ENCODE measurements around the gene OPCML.
"Not testable (repeated sequence)": the region's sequence is repeated elsewhere in the genome, so short reads cannot be mapped to it uniquely, and the experiment has no call there.

Gene OPCML

DNA sequence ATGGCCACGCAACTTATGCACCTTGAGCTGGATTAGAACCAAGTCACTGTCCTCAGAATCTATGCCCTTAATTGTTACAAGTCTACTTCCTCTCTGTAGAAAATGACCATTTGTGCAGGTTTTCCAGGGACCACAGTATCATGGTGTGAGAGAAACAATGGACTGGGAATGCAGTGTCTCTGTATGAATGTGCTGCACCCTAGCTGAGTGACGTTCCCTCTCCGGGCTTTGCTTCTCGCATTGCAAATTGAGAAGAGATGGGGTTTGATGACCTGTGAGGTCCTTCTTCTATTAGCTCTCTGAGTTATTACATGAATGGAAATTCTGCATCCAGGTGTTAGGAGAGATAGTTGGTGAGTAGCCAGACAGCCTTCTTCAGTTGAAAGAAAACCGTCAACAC lies 1109.6 kb downstream of the OPCML start:
- no peak for DNase-seq (ENCODE audit: low read depth)

DNA sequence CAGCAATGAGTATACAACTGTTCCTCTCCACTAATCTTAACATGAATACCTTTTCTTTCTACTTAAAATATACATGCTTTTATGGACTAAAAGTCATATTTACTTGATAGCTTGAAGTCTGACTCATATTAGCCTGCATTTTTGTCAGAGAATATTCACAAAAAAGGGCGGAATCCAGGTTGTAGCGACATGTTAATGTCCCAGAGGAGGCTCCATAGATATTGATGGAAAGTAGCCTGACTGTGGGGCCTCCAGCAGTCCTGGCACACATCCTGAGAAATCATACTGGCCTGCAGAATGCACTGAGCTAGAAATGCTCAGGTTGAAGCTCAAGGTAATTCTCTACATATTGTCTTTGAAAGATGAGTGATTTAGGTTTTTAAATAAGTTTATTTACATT lies 1110.7 kb downstream of the OPCML start:
- DNase-seq (ENCODE audit: low read depth), result no peak

- DNase-seq (ENCODE audit: low read depth), result no peak
Observed at GRCh38 chr11:132414451-132414850, 1117.8 kb downstream of the OPCML start.

GRCh38 chr11:132410383-132410782 lies 1121.9 kb downstream of the OPCML start:
- DNase-seq (ENCODE audit: low read depth), result no peak

DNA sequence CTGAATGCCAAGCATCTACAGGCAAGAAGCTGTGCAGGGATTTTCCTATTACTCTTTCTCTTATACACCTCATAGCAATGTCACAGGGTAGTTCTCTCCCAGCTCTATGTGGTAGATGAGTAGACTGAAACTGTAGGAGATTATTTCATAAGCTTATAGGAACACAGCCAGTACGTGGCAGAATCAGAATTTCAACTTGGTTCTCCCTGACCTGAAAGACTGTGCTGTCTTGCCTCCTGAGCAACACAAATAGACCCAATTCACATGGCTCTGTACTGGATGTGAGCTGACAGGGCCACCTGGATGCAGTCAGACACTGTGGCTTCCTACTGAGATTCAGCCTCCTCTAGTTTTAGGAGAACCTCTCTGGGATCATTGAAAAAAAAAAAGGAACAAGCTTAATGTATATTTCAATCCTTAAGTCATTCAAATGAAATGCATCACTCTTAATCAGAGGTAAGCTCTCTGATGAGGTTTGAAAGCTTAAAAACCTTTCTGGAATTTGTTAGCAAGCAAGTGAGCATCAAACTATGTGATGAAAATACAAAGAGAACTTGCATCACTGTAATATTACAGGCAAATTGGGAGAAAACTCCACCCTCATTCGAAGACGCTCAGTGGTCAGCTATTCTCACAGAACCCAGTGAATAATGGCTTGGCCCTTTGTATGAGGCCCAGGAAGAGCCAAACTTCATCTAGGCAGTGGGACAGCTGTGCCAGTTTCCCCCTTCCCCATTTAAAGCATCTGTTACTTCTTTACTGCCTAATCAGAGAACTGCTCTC lies 1122.5 kb downstream of the OPCML start:
- DNase-seq (ENCODE audit: low read depth), result no peak

GRCh38 chr11:132408877-132409276 lies 1123.4 kb downstream of the OPCML start:
- DNase-seq (ENCODE audit: low read depth), result no peak

DNA sequence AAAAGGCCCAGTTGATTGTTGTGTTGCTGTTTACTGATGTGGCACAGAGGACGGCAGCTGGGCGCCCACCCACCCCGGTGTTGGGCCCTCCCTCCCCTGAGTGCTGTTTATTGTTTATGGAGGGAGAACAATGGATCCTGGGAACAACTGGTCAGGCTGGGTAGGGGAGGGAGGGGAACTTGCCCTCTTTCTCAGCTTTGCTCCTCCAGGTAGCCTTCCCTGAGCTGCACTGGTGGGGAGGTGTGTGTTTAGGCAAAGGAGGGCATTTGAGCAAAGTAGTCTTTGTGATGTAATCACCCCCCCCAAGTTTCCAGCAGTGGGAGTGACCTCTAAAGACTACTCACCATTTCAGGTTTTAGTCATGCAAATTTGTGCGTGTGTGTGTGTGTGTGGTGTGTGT lies 1126.6 kb downstream of the OPCML start:
- DNase-seq (ENCODE audit: low read depth), result no peak

- DNase-seq (ENCODE audit: low read depth), result no peak
Observed at GRCh38 chr11:132402071-132402684, 1130.1 kb downstream of the OPCML start.

GRCh38 chr11:132396318-132396717 lies 1136.0 kb downstream of the OPCML start:
- no peak for DNase-seq (ENCODE audit: low read depth)

GRCh38 chr11:132395434-132395833 lies 1136.9 kb downstream of the OPCML start:
- no peak for DNase-seq (ENCODE audit: low read depth)

DNA sequence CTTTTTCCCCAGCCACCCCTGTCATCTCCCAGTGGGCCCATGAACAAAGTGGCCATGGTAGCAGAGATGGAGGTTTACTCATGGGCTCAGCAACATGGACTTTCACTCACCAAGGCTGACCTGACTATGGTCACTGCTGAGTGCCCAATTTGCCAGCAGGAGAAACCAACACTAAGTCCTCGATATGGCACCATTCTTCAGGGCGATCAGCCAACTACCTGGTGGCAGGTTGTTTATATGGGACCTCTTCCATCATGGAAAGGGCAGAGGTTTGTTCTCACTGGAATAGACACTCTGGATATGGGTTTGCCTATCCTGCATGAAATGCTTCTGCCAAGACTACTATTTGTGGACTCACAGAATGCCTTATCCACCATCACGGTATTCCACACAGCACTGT lies 1152.8 kb downstream of the OPCML start:
- no peak for DNase-seq (ENCODE audit: low read depth)

DNA sequence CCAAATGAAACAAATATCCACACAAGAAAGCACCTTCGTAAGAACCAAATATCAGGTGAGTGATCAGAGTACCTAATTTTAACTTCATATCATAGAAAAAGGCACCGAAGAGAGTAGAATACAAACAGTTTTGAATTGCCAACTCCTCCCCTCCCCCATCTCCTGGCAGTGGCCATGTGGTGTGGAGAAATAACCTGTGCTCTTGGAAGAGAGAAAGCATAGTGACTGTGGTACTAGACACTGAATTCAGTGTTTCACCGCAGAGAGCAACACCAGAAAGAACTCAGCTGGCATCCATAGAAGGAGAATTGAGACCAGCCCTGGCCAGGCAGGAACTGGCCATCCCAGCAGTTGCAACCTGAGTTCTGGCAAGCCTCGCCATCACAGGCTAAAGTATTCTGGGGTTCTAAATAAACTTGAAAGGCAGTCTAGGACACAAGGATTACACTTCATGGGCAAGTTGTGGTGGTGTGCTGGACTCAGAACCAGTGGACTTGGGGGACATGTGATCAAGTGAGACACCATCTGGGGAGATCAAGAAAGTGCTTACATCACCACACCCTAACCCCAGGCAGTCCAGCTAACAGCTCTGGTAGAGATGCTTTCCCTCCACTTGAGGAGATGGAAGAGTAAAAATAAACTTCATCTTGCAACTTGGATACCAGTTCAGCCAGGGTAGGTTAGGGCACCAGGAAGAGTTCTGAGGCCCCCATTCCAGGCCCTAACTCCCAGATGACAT lies 1158.7 kb downstream of the OPCML start:
- no peak for DNase-seq (ENCODE audit: low read depth)

DNA sequence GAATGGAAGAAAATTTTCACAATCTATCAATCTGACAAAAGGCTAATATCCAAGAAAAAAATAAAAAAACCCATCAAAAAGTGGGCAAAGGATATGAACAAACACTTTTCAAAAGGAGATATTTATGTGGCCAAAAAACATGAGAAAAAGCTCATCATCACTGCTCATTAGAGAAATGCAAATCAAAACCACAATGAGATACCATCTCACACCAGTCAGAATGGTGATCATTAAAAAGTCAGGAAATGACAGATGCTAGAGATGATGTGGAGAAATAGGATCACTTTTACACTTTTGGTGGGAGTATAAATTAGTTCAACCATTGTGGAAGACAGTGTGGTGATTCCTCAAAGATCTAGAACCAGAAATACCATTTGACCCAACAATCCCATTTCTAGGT lies 1162.2 kb downstream of the OPCML start:
- not testable (repeated sequence) for DNase-seq (ENCODE audit: low read depth)

DNA sequence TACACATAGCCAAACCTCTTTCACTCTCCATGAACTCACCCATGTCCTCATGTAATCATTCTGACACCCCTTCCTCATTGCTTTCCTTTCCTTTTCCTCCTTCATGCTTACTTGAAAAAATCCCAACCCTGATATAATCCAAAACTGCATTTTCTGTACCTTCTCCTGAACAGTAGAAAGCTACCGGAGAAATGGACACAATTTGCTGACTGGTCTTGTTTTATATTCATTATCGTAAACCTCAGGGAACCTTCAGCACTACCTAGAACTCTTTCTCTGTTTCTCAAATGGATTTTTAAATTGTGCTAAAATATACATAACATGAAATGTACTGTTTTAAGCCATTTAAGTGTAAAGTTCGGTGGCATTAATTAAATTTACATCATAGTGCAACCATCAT lies 1165.0 kb downstream of the OPCML start:
- no peak for DNase-seq (ENCODE audit: low read depth)

DNA sequence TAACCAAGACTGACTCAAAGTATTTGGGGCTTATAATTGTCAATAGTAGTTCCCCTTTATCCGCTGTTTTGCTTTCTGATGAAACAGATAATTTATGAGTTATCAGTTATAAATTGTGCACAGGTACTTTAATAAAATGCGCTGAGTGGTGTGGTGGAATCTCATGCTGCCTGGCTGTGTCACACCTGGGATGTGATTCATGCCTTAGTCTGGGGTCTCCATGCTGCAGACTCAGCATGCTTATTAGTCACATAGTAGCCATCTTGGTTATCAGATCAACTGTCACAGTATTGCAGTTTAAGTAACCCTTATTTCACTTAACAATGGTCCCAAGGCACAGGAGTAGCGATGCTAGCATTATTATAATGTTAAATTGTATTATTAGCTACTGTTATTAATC lies 1166.7 kb downstream of the OPCML start:
- no peak for DNase-seq (ENCODE audit: low read depth)

Measured in stimulated activated CD8-positive, alpha-beta memory T cell treated with anti-CD3 and anti-CD28 coated beads, Interleukin-12 subunit alpha, Interleukin-12 subunit beta, amount 100 ng/mL, for 4 hours (primary cell).